Measurements from ENCODE around the gene HOXB9.

- TF ChIP-seq POLR2AphosphoS5 (IDR thresholded peaks at IDR 0.05) = no peak
- no peak for TF ChIP-seq POLR2A (IDR thresholded peaks at IDR 0.05)
- TF ChIP-seq CTCF (IDR thresholded peaks at IDR 0.05) = no peak
Observed at GRCh38 chr17:48631693-48632578, 5.8 kb upstream of the HOXB9 start.
